HL-60 (cell line): ENCODE results near the gene TBATA.

ENCODE experiments used
- CTCF ChIP-seq: IDR thresholded peaks from one replicate; pipeline ENCODE4 v1.5.1; 2011; ENCODE audit warnings: low read length, control low read depth, inconsistent platforms; ENCODE audit not compliant: insufficient read depth
- POLR2AphosphoS5 ChIP-seq: IDR thresholded peaks from 2 replicates; pipeline ENCODE4 v1.6.1; 2012; ENCODE audit warnings: low read depth
- REST ChIP-seq: IDR thresholded peaks from 2 replicates; pipeline ENCODE4 v1.6.1; 2012; ENCODE audit warnings: low read depth; ENCODE audit not compliant: insufficient replicate concordance

GRCh38 chr10:70832852-70833528, 47.8 kb upstream of the TBATA start:
- no peak for TF ChIP-seq POLR2AphosphoS5
- no peak for TF ChIP-seq CTCF
- TF ChIP-seq REST: no peak
